ENCODE results near the gene RPL19. TPM values are rescaled to one million over a fixed set of nuclear protein-coding genes. Genes with fewer than 3 reads are reported as not detected.

RPL19 gene
- total RNA-seq, 2 donors from 2014 or later, result 1,315 to 2,278 TPM

DNA sequence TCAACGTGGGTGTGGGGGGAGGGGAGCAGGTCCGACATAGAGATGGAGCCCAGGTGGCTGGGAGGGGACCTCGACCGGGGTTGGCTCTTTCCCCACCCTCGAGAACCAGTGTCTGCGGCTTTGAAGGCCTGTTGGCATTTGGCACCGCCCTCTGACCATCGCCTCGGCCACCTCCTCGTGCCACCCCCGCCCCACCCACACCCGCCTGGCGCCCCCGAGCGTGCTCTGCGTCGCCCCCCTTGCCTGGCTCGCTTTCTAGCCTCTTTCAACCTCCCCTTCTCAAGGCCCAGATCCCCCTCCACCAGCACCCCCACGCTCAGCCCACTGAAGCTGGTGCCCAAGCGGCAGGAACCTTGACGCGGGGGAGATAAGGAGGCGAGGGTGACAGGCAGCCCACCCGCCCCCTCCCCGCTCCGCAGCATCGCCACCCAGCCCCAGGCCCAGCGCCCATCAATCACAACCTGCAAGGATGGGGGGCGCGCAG is 3.2 kb upstream of the RPL19 start:
- DNase-seq (ENCODE audit: low spot score), result no peak

GRCh38 chr17:39197380-39198185 is 2.5 kb upstream of the RPL19 start, which contains the start of gene CACNB1:
TSS of gene CACNB1 (minus strand) at chr17:39197669. CDS start at chr17:39197495, 174 bp downstream.
- ATAC-seq (ENCODE audit: insufficient number of reproducible peaks, low FRiP score, low read depth) (no peak), DNase-seq (ENCODE audit: low spot score) (no peak)
- H3K4me1 ChIP-seq (ENCODE audit: control insufficient read depth in 1 of 2, low read depth in 2 of 2), result peaks cover 46 to 68% of the 10 kb centered on the region in 2 donors
- H3K27me3 ChIP-seq (replicated peaks; ENCODE audit: insufficient read depth), result no peaks in the 10 kb centered on the region
- H3K36me3 ChIP-seq, result peaks cover 20% of the 10 kb centered on the region
- TF ChIP-seq, protein P1, sequence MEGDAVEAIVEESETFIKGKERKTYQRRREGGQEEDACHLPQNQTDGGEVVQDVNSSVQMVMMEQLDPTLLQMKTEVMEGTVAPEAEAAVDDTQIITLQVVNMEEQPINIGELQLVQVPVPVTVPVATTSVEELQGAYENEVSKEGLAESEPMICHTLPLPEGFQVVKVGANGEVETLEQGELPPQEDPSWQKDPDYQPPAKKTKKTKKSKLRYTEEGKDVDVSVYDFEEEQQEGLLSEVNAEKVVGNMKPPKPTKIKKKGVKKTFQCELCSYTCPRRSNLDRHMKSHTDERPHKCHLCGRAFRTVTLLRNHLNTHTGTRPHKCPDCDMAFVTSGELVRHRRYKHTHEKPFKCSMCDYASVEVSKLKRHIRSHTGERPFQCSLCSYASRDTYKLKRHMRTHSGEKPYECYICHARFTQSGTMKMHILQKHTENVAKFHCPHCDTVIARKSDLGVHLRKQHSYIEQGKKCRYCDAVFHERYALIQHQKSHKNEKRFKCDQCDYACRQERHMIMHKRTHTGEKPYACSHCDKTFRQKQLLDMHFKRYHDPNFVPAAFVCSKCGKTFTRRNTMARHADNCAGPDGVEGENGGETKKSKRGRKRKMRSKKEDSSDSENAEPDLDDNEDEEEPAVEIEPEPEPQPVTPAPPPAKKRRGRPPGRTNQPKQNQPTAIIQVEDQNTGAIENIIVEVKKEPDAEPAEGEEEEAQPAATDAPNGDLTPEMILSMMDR (IDR thresholded peaks at IDR 0.05), result no peak
- H3K27ac ChIP-seq, result peak within 1 kb of the TSS; percentile 92 to 97
- H3K4me3 ChIP-seq, result peak within 1 kb of the TSS; percentile 82
- H3K9me3 ChIP-seq, result no peaks in the 10 kb centered on the region

More for the DNA sequence above, 3.2 kb upstream of the RPL19 start:
- peaks cover 41 to 66% of the 10 kb centered on the region in 2 donors for H3K4me1 ChIP-seq (ENCODE audit: control insufficient read depth in 1 of 2, low read depth in 2 of 2)
- H3K9me3 ChIP-seq, result no peaks in the 10 kb centered on the region
- no peaks in the 10 kb centered on the region for H3K27me3 ChIP-seq (replicated peaks; ENCODE audit: insufficient read depth)
- H3K4me3 ChIP-seq, result peak overlapping the region; percentile 82
- TF ChIP-seq, protein P1 (IDR thresholded peaks at IDR 0.05), result no peak
- peaks cover 20% of the 10 kb centered on the region for H3K36me3 ChIP-seq
- no peak for ATAC-seq (ENCODE audit: insufficient number of reproducible peaks, low FRiP score, low read depth)
- H3K27ac ChIP-seq, result peak overlapping the region; percentile 92 to 97

DNA sequence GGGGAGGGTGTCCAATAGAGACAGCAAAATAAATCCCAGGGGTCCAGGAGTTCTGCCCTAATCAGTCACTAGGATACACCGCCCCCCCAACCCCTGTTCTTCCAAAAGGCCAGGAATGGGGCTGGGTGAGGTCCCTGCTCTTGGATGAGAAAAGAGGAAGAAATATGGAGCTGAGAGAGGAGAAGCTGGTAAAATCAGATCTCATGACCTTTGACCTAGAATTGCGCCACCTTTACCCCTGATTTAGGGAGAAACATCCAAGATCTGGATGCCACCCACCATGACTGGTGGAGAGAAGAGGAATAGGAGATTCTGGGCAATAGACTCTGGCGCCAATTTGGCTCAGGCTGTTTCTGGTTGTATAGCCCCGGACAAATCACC is 1.9 kb upstream of the RPL19 start:
- ATAC-seq (ENCODE audit: insufficient number of reproducible peaks, low FRiP score, low read depth) (no peak), DNase-seq (ENCODE audit: low spot score) (no peak)
- Histone ChIP-seq H3K4me3 (peak overlapping the region; percentile 82), H3K9me3 (no peaks in the 10 kb centered on the region), H3K4me1 (ENCODE audit: control insufficient read depth in 1 of 2, low read depth in 2 of 2) (peaks cover 45 to 65% of the 10 kb centered on the region in 2 donors), H3K36me3 (peaks cover 24% of the 10 kb centered on the region), H3K27ac (peak overlapping the region; percentile 92 to 97), H3K27me3 (replicated peaks; ENCODE audit: insufficient read depth) (no peaks in the 10 kb centered on the region)
- TF ChIP-seq, protein P1 (IDR thresholded peaks at IDR 0.05), result no peak

DNA sequence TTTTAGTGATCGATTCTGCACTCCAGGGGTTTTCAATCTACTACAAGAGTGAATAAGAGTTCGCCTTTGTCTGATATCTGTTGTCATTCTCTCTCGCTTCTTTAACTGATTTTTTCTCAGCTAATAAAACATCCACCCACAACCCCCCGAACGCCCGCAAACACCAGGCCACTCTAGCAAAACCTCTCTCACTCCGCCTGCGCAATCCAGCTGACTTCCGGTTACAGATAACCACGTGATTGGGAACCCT is 338 bp upstream of the RPL19 start:
- TF ChIP-seq, protein P1 (IDR thresholded peaks at IDR 0.05), result no peak
- DNase-seq (ENCODE audit: low spot score), result peak; percentile 86
- H3K4me1 ChIP-seq (ENCODE audit: control insufficient read depth in 1 of 2, low read depth in 2 of 2), result peaks cover 33 to 49% of the 10 kb centered on the region in 2 donors

GRCh38 chr17:39200957-39201510 is 951 bp downstream of the RPL19 start:
- Histone ChIP-seq H3K36me3 (peaks cover 36% of the 10 kb centered on the region), H3K27ac (peak overlapping the region; percentile 92 to 97), H3K4me1 (ENCODE audit: control insufficient read depth in 1 of 2, low read depth in 2 of 2) (peaks cover 20 to 36% of the 10 kb centered on the region in 2 donors), H3K9me3 (no peaks in the 10 kb centered on the region), H3K27me3 (replicated peaks; ENCODE audit: insufficient read depth) (no peaks in the 10 kb centered on the region), H3K4me3 (peak overlapping the region; percentile 80)
- no peak for ATAC-seq (ENCODE audit: insufficient number of reproducible peaks, low FRiP score, low read depth)
- no peak for DNase-seq (ENCODE audit: low spot score)
- TF ChIP-seq, protein P1 (IDR thresholded peaks at IDR 0.05), result no peak

More for the DNA sequence above, 338 bp upstream of the RPL19 start:
- Histone ChIP-seq H3K4me3 (peak overlapping the region; percentile 80), H3K27ac (peak overlapping the region; percentile 92 to 97), H3K36me3 (peaks cover 32% of the 10 kb centered on the region), H3K27me3 (replicated peaks; ENCODE audit: insufficient read depth) (no peaks in the 10 kb centered on the region), H3K9me3 (no peaks in the 10 kb centered on the region)
- ATAC-seq (ENCODE audit: insufficient number of reproducible peaks, low FRiP score, low read depth), result peak; percentile 78

Data from thoracic aorta (tissue), 2 donors.